GM21515 (cell line): Measurements from ENCODE around the gene SCUBE3.

ENCODE experiments used
- ATAC-seq: cut with Tn5 transposase; IDR thresholded peaks from one replicate; pipeline ENCODE4 v1.9.1; 2021; ENCODE audit not compliant: unreplicated experiment

The SCUBE3 gene

DNA sequence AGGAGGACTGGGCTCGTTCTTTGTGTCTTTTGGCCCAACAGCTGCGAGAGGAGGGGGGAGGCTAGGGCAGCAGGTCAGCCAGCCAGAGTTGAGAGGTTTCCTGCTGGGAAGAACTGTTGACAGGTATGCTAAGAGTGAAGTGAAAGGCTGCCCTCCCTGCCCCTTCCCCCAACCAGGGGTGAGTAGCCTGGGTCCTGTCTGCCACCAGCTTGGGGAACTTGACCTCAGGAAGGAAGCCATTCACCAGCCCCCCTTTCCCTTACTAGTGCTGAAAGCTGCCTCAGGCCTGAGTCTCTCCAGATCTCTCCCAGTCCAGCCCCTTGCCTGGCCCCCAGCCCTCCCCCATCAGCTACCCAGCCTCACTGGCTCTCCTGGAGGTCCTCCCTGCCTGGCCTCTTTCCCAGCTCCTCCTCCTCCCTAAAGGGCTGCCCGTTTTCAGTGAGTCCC lies 25.1 kb downstream of the SCUBE3 start:
- no peak for ATAC-seq

DNA sequence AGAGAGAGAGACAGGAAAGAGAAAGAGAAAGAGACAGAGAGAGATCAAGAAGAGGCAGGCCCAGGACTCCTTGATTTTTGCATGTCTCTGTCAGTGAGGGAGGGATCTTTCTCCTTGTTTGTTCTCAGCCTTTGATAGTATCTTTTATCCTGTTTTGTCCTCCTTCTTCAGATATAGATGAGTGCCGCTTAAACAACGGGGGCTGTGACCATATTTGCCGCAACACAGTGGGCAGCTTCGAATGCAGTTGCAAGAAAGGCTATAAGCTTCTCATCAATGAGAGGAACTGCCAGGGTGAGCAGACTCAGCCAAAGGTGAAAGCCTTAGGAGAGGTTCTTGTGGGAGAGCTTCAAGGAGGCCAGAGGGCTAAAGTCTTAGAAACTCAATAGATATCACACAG lies 25.8 kb downstream of the SCUBE3 start:
- ATAC-seq, result no peak

DNA sequence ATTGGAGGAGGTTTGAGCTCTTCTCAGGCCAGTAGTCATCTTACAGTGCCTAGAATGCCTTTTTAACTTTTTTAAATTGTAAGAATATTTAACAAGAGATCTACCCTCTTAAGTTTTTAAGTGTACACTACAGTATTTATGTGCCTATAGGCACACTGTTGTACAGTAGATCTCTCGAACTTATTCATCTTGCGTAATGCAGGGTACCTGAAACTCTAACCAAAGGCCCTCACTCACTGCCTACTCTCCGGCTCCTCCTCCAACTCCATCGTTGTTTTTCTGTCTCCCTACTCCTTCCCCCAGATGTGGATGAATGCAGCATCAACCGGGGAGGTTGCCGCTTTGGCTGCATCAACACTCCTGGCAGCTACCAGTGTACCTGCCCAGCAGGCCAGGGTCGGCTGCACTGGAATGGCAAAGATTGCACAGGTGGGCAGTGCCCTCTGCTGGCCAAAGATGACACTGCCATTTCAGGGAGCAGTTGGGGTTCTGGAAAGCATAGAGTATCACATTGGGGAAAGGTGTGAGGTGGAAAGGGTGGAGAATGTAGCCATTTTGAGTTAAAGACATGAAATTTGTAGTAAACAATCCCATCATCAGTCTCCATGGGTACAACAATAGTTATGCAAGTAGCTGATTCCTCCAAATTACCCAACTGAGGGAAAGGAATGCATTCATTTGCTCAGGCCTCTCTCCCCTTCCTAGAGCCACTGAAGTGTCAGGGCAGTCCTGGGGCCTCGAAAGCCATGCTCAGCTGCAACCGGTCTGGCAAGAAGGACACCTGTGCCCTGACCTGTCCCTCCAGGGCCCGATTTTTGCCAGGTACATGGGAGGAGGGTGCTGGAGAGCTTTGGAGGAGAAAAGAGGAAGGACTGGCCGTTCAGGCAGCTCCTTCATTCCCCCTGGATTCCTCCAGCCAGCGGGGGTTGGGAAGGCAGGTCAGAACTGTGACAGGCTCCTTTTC lies 27.4 kb downstream of the SCUBE3 start:
- no peak for ATAC-seq

DNA sequence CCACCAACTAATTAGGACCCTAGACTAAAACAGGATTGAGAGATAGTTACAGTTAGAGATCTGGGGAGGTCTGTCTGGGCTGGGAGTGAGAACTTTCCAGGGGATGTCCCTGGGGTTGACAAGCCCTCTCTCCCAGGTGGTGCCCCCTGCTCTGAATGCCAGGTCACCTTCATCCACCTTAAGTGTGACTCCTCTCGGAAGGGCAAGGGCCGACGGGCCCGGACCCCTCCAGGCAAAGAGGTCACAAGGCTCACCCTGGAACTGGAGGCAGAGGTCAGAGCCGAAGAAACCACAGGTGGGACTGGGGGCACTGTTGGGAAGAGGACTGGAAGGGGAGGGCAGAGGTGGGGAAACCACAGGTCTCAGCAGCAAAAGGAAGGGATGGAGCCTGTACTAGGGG lies 28.7 kb downstream of the SCUBE3 start:
- no peak for ATAC-seq

DNA sequence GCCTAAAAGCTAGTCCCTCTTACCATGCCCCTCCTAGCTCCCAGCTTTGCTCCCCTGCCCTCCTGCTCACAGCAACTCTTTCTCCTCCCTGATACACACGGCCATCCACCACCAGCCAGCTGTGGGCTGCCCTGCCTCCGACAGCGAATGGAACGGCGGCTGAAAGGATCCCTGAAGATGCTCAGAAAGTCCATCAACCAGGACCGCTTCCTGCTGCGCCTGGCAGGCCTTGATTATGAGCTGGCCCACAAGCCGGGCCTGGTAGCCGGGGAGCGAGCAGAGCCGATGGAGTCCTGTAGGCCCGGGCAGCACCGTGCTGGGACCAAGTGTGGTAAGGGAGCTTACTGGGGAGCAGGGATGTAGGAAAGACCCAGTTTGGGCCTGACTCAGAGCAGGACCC lies 29.1 kb downstream of the SCUBE3 start:
- no peak for ATAC-seq

DNA sequence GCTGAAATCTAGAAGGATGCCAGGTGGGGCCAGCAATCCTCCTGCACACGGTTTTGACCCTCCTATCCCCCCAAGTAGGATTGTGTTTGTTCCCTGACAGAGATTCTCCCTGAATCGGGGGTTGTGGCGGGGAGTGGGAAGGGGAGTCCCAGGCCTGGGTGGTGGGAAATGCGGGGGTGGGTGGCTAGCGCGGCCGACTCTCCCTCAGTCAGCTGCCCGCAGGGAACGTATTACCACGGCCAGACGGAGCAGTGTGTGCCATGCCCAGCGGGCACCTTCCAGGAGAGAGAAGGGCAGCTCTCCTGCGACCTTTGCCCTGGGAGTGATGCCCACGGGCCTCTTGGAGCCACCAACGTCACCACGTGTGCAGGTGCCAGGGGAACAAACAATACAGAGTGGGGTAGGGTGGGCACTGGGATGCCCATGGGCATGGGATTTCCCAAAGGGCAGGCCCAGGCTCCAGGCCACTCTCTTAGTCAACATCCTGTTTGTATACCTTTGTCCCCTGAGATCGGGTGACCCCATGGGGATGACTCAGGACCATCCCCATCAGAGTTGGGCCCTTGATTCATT lies 29.7 kb downstream of the SCUBE3 start:
- no peak for ATAC-seq

DNA sequence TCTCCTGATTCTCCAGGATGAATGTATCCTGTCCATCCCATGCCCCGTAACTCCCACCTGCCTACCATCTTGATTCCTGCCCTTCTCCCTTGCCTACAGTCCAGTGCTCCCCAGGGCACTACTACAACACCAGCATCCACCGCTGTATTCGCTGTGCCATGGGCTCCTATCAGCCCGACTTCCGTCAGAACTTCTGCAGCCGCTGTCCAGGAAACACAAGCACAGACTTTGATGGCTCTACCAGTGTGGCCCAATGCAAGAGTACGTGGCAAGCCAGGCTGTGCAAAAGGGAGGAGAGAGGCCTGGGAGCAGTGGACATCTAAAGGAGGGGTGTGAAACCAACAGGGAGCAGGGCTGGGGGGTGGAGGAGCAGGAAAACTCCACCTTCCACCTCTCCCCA lies 30.8 kb downstream of the SCUBE3 start:
- no peak for ATAC-seq

DNA sequence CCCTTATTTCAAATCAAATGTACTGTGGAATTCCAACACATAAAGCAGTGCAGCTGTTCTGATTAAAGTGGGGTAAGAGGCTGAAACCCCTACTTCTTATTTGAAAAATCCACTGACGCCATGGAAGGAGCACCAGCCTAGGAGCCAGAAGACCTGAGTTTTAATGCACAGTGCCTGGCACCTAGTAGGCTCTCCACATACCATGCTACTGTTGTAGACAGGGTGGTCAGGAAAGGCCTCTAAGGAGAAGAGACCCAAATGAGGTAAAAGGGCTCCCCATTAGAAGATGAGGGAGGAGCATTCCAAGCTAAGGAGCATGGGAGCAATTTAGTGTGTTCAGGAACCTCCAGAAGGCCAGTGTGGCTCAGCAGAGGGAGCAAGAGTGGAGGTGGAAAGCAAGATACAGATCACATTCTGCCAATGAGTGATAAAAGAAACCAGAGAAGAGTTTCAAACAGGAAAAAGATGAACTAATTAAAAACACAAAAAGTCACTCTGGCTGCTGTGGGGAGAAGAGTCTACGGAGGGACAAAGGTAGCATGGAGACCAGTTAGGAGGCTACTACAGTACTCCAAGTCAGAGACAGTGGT lies 34.0 kb downstream of the SCUBE3 start:
- ATAC-seq, result no peak

DNA sequence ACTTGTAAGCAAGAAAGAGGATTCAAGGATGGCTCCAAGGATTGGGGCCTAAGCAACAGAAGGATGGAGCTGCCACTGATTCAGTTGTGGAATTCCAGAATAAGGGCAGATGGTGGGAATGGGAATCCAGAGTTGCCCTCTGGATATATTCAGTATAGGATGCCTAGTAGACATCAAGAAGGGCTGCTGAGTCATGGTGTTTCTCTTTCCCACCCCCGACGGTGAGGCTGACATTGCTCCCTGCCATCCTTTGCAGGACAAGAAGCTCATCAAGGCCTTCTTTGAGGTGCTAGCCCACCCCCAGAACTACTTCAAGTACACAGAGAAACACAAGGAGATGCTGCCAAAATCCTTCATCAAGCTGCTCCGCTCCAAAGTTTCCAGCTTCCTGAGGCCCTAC lies 34.5 kb downstream of the SCUBE3 start:
- ATAC-seq, result no peak

DNA sequence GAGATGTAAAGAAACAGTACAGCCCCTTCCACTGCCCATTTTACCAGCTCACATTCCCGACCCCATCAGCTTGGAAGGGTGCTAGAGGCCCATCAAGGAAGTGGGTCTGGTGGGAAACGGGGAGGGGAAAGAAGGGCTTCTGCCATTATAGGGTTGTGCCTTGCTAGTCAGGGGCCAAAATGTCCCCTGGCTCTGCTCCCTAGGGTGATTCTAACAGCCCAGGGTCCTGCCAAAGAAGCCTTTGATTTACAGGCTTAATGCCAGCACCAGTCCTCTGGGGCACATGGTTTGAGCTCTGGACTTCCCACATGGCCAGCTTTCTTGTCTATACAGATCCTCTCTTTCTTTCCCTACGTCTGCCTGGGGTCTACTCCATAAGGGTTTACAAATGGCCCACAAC lies 35.2 kb downstream of the SCUBE3 start:
- ATAC-seq, result no peak

DNA sequence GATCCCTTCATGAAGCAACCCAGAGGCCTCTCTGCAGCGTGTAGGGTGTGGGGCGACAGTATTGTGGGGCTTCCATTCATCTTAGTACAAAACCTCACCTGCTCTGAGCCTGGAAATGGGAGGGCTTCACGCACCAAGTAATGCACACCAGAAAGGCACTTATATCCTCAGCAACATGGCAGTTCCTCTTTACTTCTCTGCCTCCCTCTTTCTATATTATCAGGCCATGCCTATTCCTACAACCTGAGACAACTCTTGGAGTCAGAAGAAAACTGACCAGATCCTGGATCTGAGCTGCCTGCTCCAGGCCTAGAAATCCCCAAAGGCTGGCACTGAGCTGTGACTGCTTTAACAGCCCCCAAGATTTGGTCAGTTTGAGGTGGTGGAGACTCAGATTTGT lies 38.2 kb downstream of the SCUBE3 start:
- no peak for ATAC-seq

DNA sequence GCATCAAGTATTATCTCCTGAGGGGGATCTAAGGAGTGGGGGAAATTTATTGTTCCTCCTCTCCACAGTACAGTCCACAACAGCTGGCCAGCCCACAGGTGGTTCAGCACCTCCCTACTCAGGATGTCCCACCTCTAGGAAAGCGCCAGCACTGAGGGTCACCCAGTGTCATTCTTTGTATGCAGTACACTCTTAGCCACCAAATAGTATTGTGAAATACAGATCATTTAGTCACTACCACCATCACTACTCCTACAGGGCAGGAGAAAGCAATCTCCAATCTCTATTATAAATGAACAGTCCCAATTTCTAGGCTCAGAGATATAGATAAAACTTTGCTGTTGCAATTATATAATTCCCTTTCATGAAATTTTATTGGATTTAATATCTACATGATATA lies 39.5 kb downstream of the SCUBE3 start:
- no peak for ATAC-seq

DNA sequence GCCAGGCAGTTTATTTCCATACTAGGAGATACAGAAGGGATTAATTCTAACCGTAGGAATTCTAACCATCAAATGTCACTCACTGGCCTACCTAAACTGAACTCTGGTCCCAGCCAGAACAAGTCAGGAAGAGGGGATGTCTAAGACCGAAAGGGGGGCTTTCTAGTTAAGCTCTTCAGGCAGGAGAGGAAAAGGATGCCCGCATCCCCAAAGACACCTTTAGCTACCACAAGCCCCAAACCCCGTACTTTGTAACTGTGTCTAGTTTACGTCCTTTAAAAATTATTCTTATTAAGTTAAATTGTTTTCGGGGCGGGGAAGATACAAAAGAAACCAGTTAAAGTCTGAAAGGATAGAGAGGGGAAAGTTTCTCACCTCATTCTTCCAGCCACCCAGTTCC lies 44.6 kb downstream of the SCUBE3 start:
- no peak for ATAC-seq

DNA sequence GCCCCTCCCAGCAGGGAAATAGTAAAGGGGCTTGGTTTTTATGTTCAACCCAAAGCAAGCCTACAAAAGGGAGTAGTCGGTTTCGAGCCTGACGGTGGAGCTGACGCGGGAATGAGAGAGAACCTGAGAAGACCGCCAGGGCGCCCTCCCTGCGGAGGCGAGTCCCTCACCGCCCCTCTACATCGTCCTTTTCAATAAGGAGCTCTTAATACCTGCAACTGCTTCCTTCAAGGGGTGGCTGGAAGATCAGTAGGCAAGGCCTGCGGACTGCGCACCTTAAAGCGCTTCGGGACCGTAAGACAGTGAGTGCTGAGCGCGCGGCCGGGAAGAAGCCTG lies 45.1 kb downstream of the SCUBE3 start:
- no peak for ATAC-seq

DNA sequence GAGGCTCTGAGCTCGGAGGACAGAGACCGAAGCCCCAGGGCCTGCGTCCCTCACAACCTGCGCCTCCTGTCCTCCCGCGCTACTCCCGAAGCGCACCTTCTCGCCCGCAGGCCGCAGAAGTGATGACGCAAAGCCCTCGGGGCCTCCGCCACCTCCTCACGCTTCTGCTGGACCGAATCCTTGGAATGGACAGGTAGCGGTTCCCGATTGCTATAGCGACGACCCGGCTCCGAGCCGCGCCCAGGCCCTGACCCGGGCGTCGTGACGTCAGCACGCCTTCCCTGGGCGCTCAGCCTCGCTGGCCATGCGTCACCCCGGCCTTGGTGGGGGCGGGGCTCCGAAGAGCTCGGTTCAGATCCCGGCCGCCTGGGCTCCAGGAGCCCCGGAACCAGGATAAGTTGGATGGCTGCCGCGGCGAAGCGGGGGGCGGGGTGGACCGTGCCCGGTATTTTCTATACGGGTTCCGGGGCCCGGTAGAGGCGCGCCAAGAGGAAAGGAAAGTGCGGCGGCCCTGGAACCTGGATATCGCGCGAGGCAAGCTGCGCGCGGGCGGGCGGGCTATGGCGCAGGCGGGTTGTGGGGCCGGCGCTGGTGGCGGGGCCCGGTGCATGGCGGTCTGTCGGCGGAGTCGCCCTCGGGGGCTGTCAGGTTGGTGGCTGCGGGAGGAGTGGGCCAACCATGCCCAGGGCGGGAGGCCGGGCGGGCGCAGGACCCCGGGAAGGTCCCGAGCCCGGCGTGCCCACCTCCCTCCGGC lies 45.6 kb downstream of the SCUBE3 start, which contains the start of gene ZNF76:
Gene ZNF76, plus strand, starts transcription at position 542 of the 754 bp plus-strand sequence. CDS start 21,417 bp downstream, outside the sequence.
- ATAC-seq, result peak; percentile 78

DNA sequence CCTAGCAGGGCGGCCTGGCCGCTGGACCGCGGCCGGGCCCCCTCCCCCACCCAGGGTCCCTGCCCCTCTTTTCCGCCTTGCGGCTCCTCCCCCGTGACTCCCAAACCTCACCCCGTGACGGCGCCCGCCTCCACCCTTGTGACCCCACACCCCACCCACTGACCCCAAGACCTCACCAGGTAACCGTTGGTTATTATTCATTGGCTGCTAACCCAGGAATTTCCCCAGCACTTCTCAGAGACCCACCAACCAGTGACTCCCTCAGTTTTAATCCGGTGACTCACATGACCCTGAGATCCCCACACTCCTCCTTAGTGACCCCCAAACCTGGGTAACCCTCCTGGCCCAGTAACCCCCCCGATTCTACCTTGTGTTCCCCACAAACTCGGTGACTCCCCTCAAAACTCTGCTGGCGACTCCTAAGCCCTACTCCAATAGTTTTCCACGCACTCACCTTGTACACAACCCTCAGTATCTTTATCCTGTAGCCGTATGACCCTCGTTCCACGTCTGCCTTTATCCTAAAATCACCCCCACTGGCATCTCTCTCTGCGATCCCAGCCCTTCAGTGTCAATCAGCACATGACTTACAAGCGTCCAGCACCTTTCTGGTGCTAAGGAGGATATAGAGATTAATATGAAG lies 46.3 kb downstream of the SCUBE3 start:
- ATAC-seq, result peak; percentile 35

DNA sequence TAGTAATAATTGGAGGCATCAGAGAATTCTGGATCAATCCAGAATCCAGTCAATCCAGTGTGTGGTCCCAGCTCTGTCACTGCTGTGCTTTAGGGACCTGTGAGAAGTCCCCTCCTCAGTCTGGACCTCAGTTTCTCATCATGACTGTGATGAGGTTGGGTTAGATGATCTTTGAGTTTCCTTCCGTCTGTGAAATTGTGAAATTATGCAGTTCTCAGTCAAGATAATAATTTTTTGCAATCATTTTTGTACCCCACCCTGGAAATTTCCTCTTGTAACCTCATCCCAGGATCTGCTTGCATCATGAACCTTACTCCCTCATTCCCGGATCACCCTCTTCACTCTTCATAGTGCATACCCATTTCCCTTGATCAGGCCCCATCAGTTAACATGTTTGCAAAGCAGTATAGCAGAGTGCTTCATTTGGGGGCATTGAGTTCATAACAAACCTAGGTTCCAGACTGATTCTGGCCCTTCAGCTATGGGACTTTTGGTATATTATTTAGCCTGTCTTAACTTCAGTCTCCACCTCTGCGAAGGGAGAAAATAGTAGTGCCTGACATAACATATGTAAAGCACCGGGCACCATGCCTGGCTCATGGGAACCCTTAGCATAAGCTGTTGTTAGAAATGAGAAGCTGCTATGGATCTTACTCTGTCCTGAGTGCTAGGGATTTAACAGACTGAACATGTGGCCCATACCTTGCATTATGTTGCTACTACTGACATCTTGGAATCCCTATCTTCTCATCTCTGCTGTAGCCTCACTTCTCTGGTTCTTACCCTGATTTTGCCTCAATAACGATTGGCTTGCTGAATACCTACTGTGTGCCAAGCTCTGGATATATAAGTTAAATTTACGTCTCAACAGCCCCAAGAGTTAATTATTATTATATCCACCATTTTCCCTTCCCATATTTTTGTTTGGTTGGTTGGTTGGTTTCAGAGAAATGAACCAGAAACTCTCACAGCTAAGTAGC lies 47.1 kb downstream of the SCUBE3 start:
- no peak for ATAC-seq

DNA sequence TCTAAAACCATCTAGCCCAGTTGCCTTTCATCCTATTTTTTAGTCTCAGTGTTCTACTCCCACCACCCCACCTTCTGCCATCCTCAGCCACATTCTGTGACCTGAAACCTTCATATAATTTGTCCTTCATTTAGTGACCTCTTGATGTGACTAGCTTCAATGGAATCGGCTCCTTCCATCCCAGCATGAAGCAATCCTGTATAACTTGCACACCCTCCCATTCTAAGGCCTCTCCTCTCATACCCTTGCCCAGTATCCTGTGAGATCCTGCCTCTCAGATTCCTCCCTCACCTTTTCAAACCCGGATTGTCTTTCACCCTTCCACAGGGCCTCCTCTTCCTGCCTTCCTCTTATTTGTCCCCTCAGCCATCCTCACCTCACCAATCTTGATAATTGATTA lies 48.8 kb downstream of the SCUBE3 start:
- ATAC-seq, result no peak

DNA sequence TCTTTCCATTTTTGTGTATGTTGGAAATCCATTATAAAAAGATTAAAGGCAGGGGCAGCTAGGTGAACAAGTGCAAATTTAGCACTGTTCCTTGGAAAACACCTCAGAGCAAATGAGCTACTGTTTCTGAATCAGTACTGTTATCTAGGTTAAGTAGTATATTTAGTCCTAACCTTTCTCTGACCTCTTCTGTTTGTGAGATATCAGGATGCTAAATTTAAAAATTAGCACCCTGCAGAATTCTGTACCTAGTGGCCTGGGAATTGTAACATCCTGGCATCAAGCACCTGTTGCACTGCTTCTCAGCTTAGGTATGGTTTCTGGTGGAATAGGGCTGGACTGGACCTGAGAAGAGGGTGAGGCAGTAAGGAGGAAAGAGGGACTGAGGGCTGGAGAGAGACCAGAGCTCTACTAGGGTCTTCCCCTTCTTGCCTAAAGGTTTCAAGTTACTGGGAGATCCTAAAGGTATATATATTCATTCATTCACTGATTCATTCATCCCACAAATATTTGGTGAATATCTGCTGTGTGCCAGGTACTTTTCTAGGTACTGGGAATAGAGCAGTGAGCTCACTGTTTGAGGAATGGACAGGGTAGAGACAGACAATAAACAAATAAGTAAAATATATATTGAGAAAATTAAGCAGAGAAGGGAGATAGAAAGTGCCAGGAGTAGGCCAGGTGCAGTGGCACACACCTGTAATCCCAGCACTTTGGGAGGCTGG lies 51.0 kb downstream of the SCUBE3 start:
- ATAC-seq, result no peak
